Aorta (tissue), 5 donors: Measurements from ENCODE around the gene ASL. TPM values are rescaled to one million over a fixed set of nuclear protein-coding genes. Genes with fewer than 3 reads are reported as not detected.
"Not testable (repeated sequence)": the region's sequence is repeated elsewhere in the genome, so short reads cannot be mapped to it uniquely, and the experiment has no call there.

Source experiments
- ATAC-seq: fragments of 200-7000 bp; cut with Tn5 transposase; one replicate; pipeline ENCODE4 v1.9.1; 2022; ENCODE audit warnings: moderate library complexity; ENCODE audit not compliant: low FRiP score
- DNase-seq, 2 donors: peaks; one replicate each; pipeline ENCODE4 v3.0.0-alpha.2; 2020
- H3K27ac ChIP-seq, 2 donors: one replicate each; pipeline ENCODE4 v1.5.1; 2013; ENCODE audit warnings: low read length in 2 of 2, mild to moderate bottlenecking in 2 of 2, moderate library complexity in 2 of 2, control low read depth in 1 of 2, inconsistent platforms in 1 of 2, low read depth in 1 of 2
- H3K27me3 ChIP-seq, 2 donors: one replicate each; pipeline ENCODE4 v1.6.1; 2013; ENCODE audit warnings: control low read depth in 1 of 2, low read length in 1 of 2, mild to moderate bottlenecking in 1 of 2, moderate library complexity in 1 of 2; ENCODE audit not compliant: insufficient read depth in 2 of 2, control insufficient read depth in 1 of 2
- H3K36me3 ChIP-seq, 2 donors: one replicate each; pipeline ENCODE4 v1.6.1; 2013; ENCODE audit warnings: control low read depth in 1 of 2, low read length in 1 of 2, mild to moderate bottlenecking in 1 of 2; ENCODE audit not compliant: insufficient read depth in 2 of 2, control insufficient read depth in 1 of 2
- H3K4me1 ChIP-seq, 2 donors: one replicate each; pipeline ENCODE4 v1.6.1; 2013; ENCODE audit warnings: low read length in 2 of 2, control low read depth in 1 of 2, mild to moderate bottlenecking in 1 of 2, moderate library complexity in 1 of 2; ENCODE audit not compliant: insufficient read depth in 2 of 2, control insufficient read depth in 1 of 2
- H3K4me3 ChIP-seq, 2 donors: one replicate each; pipeline ENCODE4 v1.5.1; 2013; ENCODE audit warnings: low read length in 2 of 2, control low read depth in 1 of 2, mild to moderate bottlenecking in 1 of 2
- H3K9me3 ChIP-seq: one replicate; pipeline ENCODE4 v1.6.1; 2013; ENCODE audit warnings: mild to moderate bottlenecking, low read length; ENCODE audit not compliant: control insufficient read depth
- WGBS, 2 donors: extraction: QIAGEN DNeasy Blood & Tissue Kit; methylation state at CpG; one replicate each; pipeline ENCODE4 v1.1.7; 2013; 5-methylcytosine and 5-hydroxymethylcytosine counted together
- intact Hi-C, 2 donors: fragments of 100-400 bp; cut with DNase I; formaldehyde crosslinking; loops; one replicate each; pipeline versions ENCODE4 v1.14.2 to v1.15.0; 2022
- polyA plus RNA-seq, 2 donors: library from polyadenylated mRNA; stranded (reverse); fragments of 200-250 nt; gene quantifications; one replicate each; pipeline ENCODE4 v1.2.3, GENCODE V29; 2013
- total RNA-seq, 2 donors: library from RNA; stranded (reverse); fragmentation: NEBNext Ultra II Directional; extraction: Animal tissue kit (Norgen Biotek cat#: 25700); gene quantifications; one replicate each; pipeline ENCODE4 v1.2.1, GENCODE V29; 2021
- donor health status: healthy with polysubstance abuse.
- donor health status: Bipolar disorder and iron deficiency.
- donor health status: DM: no; HTN: no; CAD: no.
- donor health status: DM: no; HTN: no; CAD: no.
- donor health status: DM: yes; HTN: yes; CAD: no.

ASL gene
- total and polyA plus RNA-seq, 4 donors = 26.8 to 98.7 (median 29.7) TPM

DNA sequence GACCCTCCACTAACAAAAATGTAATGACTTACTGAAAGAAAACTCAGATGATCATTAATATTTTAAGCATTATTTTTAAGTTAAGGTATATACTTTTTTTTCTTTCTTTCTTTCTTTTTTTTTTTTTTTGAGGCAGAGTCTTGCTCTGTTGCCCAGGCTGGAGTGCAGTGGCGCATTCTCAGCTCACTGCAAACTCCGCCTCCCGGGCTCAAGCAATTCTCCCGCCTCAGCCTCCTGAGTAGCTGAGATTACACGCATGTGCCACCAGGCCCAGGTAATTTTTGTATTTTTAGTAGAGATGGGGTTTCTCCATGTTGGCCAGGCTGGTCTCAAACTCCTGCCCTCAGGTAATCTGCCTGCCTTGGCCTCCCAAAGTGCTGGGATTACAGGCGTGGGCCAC is 26.5 kb downstream of the ASL start:
- H3K36me3 ChIP-seq, H3K27ac ChIP-seq, DNase-seq, intact Hi-C loops, H3K4me1 ChIP-seq, H3K9me3 ChIP-seq, ATAC-seq, H3K4me3 ChIP-seq, H3K27me3 ChIP-seq: not testable (repeated sequence)
- 92 to 95% methylated on average over 6 of the region's 6 CpGs for WGBS, 2 donors

DNA sequence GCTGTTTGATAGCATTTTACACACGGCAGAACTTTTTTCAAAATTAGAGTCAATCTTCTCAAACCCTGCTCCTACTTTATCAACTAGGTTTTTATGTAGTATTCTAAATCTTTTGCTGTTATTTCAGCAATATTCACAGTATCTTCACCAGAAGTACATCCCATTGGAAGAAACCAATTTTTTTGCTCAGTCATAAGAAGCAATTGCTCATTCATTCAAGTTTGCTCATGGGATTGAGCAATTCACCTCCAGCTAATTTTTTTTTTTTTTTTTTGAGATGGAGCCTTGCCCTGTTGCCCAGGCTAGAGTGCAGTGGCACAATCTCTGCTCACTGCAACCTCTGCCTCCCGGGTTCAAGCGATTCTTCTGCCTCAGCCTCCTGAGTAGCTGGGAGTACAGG is 28.4 kb downstream of the ASL start:
- H3K36me3 ChIP-seq, intact Hi-C loops, H3K9me3 ChIP-seq, ATAC-seq, H3K4me3 ChIP-seq, H3K27ac ChIP-seq, H3K27me3 ChIP-seq, DNase-seq, H3K4me1 ChIP-seq: not testable (repeated sequence)
- 93 to 96% methylated on average over 3 of the region's 3 CpGs for WGBS, 2 donors

DNA sequence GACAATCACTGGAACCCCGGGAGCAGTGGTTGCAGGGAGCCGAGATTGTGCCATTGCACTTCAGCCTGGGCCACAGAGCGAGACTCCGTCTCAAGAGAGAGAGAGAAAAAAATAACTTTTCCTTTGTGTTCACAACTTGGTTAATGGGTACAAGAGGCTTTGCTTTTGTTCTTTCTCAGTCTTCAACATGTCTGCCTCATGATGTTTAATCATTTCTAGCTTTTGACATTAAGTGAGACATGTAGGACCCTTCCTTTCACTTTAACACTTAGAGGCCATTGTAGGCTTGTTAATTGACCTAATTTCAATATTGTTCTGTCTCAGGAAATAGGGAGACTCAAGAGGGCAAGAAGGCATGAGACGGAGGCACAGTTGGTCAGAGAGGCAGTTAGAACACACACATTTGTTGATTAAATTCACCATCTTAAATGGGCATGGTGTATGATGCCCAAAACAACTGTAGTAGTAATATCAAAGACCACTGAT is 29.7 kb downstream of the ASL start:
- no peaks in the 10 kb centered on the region for H3K9me3 ChIP-seq
- no peak overlapping the region for H3K27ac ChIP-seq
- no peak overlapping the region for H3K4me3 ChIP-seq
- ATAC-seq = no peak
- H3K27me3 ChIP-seq = no peaks in the 10 kb centered on the region
- WGBS, 2 donors = 95 to 98% methylated on average over 5 of the region's 5 CpGs
- H3K36me3 ChIP-seq = no peaks in the 10 kb centered on the region
- intact Hi-C loops = no loop called here
- no peak for DNase-seq
- no peaks in the 10 kb centered on the region for H3K4me1 ChIP-seq

- ATAC-seq, H3K9me3 ChIP-seq, H3K27ac ChIP-seq, intact Hi-C loops, H3K4me3 ChIP-seq, H3K36me3 ChIP-seq, H3K27me3 ChIP-seq, H3K4me1 ChIP-seq: not testable (repeated sequence)
- peak in 1 of 2 donors; percentile 28 for DNase-seq
- WGBS, 2 donors = 77 to 88% methylated on average over 5 of the region's 5 CpGs
Measured at GRCh38 chr7:66108410-66108809, 32.8 kb downstream of the ASL start.

GRCh38 chr7:66110856-66111255 is 35.2 kb downstream of the ASL start:
- intact Hi-C loops = no loop called here
- ATAC-seq (no peak), DNase-seq (peak in 1 of 2 donors; percentile 51)
- Histone ChIP-seq H3K4me3 (no peak overlapping the region), H3K9me3 (no peaks in the 10 kb centered on the region), H3K4me1 (no peaks in the 10 kb centered on the region), H3K27me3 (no peaks in the 10 kb centered on the region), H3K36me3 (no peaks in the 10 kb centered on the region), H3K27ac (no peak overlapping the region)
- 57 to 69% methylated on average over 9 of the region's 9 CpGs for WGBS, 2 donors

DNA sequence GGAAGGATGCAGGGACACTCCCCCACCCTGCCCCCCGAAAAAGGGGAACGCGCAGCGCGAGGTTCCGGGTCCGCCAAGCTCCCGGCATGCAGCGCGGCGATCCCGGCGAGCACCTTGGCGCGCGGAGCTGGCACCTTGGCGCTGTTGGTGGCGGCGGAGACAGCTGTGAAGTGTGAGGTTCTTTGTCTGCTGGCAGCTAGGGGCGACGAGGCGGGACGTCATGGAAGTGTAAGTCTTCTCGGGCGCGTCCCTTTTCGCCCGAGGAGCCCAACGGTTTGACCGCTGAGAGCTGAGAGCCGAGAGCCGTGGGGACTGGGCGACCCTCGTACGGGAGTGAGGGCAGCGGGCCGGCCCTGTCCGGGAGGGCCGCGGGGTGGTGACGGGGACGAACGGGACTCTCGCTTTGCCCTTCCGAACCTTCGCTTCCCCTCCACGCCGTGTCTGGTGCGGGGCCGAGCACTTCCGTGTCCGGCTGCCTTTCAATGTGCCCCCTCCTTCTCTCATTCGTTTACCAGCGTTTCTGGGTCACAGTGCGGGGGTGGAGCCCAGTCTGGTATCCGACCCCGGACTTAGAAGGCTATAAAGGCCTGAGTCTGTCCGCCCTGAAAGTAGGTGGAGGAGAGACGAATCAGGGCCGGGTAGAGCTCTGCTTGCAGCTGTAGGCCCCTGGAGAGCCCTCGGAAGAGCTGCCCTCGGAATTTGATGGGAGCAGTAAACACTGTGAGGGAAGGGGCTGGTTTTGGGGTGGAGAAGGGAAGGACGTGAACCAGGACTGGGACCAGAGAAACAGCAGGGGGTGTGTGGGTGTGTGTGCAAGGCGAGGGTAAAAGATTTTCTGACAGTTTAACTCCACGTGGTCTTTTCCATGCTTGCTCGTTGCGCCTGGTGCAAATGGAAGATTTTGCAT is 39.4 kb downstream of the ASL start, which contains the start of gene CRCP:
Gene CRCP, plus strand, starts transcription at position 105 of the 907 bp plus-strand sequence. Its CDS starts 116 bp downstream, at position 221.
- H3K4me1 ChIP-seq = no peaks in the 10 kb centered on the region
- H3K27ac ChIP-seq = peak within 1 kb of the TSS; percentile 31 to 90
- no peaks in the 10 kb centered on the region for H3K27me3 ChIP-seq
- H3K4me3 ChIP-seq = peak within 1 kb of the TSS; percentile 65 to 73
- peak; percentile 89 to 95 for DNase-seq
- H3K36me3 ChIP-seq = no peaks in the 10 kb centered on the region
- no peaks in the 10 kb centered on the region for H3K9me3 ChIP-seq
- peak; percentile 95 for ATAC-seq
- intact Hi-C loops = loop anchor here (2.0 to 5.0 kb wide), 2 partner anchors 38 to 40 kb away; partner anchors contain the start of gene ASL (in 2 of the 2)
- WGBS, 2 donors = 0 to 1% methylated on average over 66 to 67 of the region's 67 CpGs

DNA sequence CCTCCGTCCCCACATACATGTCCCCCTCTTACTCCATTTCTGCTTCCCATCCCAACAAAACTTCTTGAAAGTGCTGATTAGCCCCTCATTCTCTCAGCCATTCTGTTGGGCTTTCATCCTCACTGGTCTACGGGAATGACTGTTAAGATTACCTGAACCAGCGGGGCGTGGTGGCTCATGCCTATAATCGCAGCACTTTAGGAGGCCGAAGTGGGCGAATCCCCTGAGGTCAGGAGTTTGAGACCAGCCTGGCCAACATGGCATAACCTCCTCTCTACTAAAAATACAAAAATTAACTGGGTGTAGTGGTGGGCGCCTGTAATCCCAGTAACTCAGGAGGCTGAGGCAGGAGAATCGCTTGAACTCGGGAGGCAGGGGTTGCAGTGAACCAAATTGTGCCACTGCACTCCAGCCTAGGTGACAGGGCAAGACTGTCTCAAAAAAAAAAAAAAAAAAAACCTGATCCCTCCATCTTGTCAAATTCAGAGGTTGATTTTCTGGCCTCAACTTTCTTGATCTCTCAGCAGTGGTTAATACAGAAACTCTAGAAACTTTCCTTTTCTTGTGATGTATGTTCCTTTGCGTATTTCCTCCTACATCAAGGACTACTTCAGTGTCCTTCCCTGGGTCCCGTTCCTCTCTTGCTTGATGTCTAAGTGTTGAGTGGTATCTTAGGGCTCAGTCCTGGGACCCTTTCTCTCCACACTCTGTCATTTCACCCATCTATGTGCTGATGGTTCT is 41.2 kb downstream of the ASL start:
- not testable (repeated sequence) for H3K36me3 ChIP-seq, ATAC-seq, H3K27ac ChIP-seq, H3K4me1 ChIP-seq, H3K27me3 ChIP-seq, H3K9me3 ChIP-seq, H3K4me3 ChIP-seq
- DNase-seq = peak in 1 of 2 donors; percentile 54
- 93% methylated on average over 12 of the region's 12 CpGs for WGBS, 2 donors
- intact Hi-C loops = loop anchor here in 1 of 2 donors (5.0 kb wide), 1 partner anchor 40 kb away; the partner anchor contains the start of gene ASL

GRCh38 chr7:66118603-66119002 is 43.0 kb downstream of the ASL start:
- no peaks in the 10 kb centered on the region for H3K36me3 ChIP-seq
- H3K9me3 ChIP-seq = no peaks in the 10 kb centered on the region
- intact Hi-C loops = loop anchor here in 1 of 2 donors (5.0 kb wide), 1 partner anchor 41 kb away; the partner anchor contains the start of gene ASL
- ATAC-seq = no peak
- H3K4me1 ChIP-seq = no peaks in the 10 kb centered on the region
- H3K4me3 ChIP-seq = no peak overlapping the region
- DNase-seq = no peak
- WGBS, 2 donors = 76 to 84% methylated on average over 3 of the region's 3 CpGs
- H3K27ac ChIP-seq = no peak overlapping the region
- H3K27me3 ChIP-seq = no peaks in the 10 kb centered on the region
